Measurements from ENCODE around the gene METTL5. TPM values are rescaled to one million over a fixed set of nuclear protein-coding genes. Genes with fewer than 3 reads are reported as not detected.

METTL5 gene
- total and polyA plus RNA-seq, 9 of the 15 experiments (the other 6 are each of a cell fraction or from before 2014, with no cell fraction given): 149 to 471 (median 224) TPM

DNA sequence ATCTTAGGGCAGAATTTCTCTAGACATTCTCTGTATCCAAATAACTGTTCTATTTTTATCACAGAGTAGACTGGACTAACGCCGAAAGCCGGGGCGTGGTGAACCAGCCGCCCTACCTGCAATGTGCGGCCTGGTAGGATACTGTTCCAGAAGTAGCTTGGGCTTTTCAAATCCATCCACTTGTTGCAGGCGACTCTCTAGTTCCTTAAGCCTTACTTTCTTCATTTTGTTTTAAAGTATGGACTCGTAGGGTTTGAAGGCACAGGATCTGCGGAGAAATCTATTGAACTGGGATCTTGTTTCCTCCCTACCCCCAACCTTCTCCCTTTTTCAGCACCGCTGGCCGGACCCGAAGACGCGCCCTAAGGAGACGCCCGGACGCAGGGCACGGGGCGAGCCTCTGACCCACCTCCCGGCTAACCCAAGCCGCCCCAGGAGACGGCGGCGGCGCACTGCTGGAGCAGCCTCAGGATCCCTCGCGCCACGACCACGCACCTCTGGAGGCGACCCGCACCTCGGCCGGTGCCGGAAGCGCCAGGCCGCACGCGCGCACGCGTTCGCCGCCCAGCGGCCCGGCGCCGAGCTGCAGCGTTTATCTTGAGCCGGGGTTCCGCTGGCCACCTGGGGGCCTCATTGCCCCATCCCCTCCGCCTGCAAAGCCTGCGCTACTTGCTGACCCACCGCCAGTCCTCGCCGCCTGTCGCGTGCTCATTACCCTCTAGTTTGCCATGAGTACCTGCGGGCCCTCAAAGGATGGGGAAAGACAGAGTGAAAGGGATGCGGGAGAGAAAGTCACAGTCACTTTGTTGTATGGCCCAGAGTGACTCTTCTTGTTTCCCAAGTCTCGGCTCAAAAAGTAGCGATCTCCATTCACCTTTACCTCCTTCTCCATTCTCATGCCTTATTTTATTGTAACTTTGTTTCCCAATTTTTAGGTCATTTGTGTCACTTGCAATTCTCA is at the start of gene METTL5 (continued):
- TF ChIP-seq RREB1 (CRISPR knock-in tag; IDR thresholded peaks at IDR 0.05) (peak; percentile 87), NCOA4 (IDR thresholded peaks at IDR 0.05; ENCODE audit: partially characterized antibody) (no peak), ZNF224 (CRISPR knock-in tag; IDR thresholded peaks at IDR 0.05) (peak; percentile 66; the same call in 1 of the 2 replicates), FOXM1 (IDR thresholded peaks at IDR 0.05; ENCODE audit: low read depth) (no peak), FOXM1 (CRISPR knock-in tag; IDR thresholded peaks at IDR 0.05; ENCODE audit: low read depth) (peak; percentile 79), ZNF174 (CRISPR knock-in tag; IDR thresholded peaks at IDR 0.05) (no peak), SUPT5H (IDR thresholded peaks at IDR 0.05) (peak; percentile 87), ZNF277 (CRISPR knock-in tag; IDR thresholded peaks at IDR 0.05; ENCODE audit: borderline replicate concordance) (no peak), MXI1 (IDR thresholded peaks at IDR 0.05; ENCODE audit: low read depth, low read length) (peak; percentile 65), THRB (CRISPR knock-in tag; conservative IDR thresholded peaks at IDR 0.05) (no peak), HDAC3 (IDR thresholded peaks at IDR 0.05; ENCODE audit: borderline replicate concordance, partially characterized antibody) (no peak), ETV6 (IDR thresholded peaks at IDR 0.05; ENCODE audit: borderline replicate concordance in 1 of 2, low read depth in 2 of 2, low read length in 1 of 2) (0 out of 4 replicates have a peak, but pooled peaks have one; percentile 9 to 36), ETV6 (CRISPR knock-in tag; IDR thresholded peaks at IDR 0.05; ENCODE audit: borderline replicate concordance) (peak; percentile 91; the same call in 1 of the 2 replicates), BMI1 (IDR thresholded peaks at IDR 0.05; ENCODE audit: low read length) (no peak), ZNF134 (CRISPR knock-in tag; conservative IDR thresholded peaks at IDR 0.05) (no peak), BCOR (IDR thresholded peaks at IDR 0.05) (no peak), FOSL1 (tag; conservative IDR thresholded peaks at IDR 0.05) (no peak), SNIP1 (IDR thresholded peaks at IDR 0.05; ENCODE audit: low read depth) (no peak)
- TF ChIP-seq, protein P1, sequence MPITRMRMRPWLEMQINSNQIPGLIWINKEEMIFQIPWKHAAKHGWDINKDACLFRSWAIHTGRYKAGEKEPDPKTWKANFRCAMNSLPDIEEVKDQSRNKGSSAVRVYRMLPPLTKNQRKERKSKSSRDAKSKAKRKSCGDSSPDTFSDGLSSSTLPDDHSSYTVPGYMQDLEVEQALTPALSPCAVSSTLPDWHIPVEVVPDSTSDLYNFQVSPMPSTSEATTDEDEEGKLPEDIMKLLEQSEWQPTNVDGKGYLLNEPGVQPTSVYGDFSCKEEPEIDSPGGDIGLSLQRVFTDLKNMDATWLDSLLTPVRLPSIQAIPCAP (CRISPR knock-in tag; IDR thresholded peaks at IDR 0.05; ENCODE audit: borderline replicate concordance): no peak

All from K562 (cell line).